Tibial nerve (tissue), 4 donors: ENCODE results near the gene LILRA5.

ENCODE experiments used
- EP300 ChIP-seq, 2 donors: sonication (generic); formaldehyde crosslinking; IDR thresholded peaks; one replicate each; pipeline ENCODE4 v1.6.1; 2017; ENCODE audit warnings: antibody characterized with exemption in 2 of 2, mild to moderate bottlenecking in 1 of 2
- POLR2A ChIP-seq, 2 donors: fragments of 450-650 bp; IDR thresholded peaks; one replicate each; pipeline ENCODE4 v1.6.1; 2017; ENCODE audit warnings: antibody characterized with exemption in 2 of 2, mild to moderate bottlenecking in 2 of 2, moderate library complexity in 2 of 2
- TF ChIP-seq, protein P1 (sequence below), 5 experiments: fragments of 200-600 bp in 3 of 5; fragments of 450-650 bp in 2 of 5; sonication (generic) in 3 of 5; IDR thresholded peaks; one replicate each; pipeline ENCODE4 v1.5.1; 2016 to 2019; ENCODE audit warnings: antibody characterized with exemption in 5 of 5, mild to moderate bottlenecking in 3 of 5, moderate library complexity in 2 of 5

DNA sequence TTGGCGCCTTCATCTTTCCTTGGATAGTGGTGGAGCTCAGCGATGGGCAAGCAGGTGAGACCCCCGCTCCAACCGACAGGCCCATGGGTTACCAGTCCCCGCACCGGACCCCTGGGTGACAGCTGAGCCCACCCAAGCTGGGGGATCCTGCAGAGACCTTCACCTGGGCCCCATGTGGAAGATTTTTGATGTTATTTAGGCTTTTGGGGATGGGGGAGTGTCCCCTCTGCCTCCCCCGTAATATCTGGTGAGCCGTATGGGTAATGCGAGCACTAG, 4.9 kb upstream of the LILRA5 start:
- TF ChIP-seq, protein P1, sequence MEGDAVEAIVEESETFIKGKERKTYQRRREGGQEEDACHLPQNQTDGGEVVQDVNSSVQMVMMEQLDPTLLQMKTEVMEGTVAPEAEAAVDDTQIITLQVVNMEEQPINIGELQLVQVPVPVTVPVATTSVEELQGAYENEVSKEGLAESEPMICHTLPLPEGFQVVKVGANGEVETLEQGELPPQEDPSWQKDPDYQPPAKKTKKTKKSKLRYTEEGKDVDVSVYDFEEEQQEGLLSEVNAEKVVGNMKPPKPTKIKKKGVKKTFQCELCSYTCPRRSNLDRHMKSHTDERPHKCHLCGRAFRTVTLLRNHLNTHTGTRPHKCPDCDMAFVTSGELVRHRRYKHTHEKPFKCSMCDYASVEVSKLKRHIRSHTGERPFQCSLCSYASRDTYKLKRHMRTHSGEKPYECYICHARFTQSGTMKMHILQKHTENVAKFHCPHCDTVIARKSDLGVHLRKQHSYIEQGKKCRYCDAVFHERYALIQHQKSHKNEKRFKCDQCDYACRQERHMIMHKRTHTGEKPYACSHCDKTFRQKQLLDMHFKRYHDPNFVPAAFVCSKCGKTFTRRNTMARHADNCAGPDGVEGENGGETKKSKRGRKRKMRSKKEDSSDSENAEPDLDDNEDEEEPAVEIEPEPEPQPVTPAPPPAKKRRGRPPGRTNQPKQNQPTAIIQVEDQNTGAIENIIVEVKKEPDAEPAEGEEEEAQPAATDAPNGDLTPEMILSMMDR (IDR thresholded peaks at IDR 0.05), result no peak
- TF ChIP-seq POLR2A (IDR thresholded peaks at IDR 0.05), result no peak
- no peak for TF ChIP-seq EP300 (IDR thresholded peaks at IDR 0.05)
